ENCODE results near the gene PM20D1.

DNA sequence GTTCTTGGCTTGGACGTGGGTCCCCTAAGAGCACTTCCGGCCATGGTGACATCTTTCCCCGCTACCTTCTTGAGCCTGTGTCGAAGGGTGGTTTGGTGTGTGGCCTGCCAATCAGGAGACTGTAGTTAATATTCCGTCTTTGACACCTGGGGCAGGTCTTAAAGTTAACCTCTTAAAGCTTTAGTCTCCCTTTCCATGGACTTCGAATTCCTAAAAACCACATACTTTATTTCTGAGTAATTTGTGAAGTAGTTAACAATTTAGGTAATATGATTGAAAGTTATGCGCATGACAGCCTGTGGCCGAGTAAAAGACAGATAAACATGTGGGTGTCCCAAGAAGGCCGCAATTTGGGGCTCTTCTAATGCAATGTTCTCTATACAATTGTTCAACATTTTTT is 64.5 kb downstream of the PM20D1 start:
- TF ChIP-seq, protein P1, sequence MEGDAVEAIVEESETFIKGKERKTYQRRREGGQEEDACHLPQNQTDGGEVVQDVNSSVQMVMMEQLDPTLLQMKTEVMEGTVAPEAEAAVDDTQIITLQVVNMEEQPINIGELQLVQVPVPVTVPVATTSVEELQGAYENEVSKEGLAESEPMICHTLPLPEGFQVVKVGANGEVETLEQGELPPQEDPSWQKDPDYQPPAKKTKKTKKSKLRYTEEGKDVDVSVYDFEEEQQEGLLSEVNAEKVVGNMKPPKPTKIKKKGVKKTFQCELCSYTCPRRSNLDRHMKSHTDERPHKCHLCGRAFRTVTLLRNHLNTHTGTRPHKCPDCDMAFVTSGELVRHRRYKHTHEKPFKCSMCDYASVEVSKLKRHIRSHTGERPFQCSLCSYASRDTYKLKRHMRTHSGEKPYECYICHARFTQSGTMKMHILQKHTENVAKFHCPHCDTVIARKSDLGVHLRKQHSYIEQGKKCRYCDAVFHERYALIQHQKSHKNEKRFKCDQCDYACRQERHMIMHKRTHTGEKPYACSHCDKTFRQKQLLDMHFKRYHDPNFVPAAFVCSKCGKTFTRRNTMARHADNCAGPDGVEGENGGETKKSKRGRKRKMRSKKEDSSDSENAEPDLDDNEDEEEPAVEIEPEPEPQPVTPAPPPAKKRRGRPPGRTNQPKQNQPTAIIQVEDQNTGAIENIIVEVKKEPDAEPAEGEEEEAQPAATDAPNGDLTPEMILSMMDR (IDR thresholded peaks at IDR 0.05) = no peak
- TF ChIP-seq POLR2A (IDR thresholded peaks at IDR 0.05) = no peak
